NCI-H1092 treated with DMSO at 0.1 percent for 48 hours (cell line): ENCODE data around the gene DYNLT1.
"Not testable (repeated sequence)": the region's sequence is repeated elsewhere in the genome, so short reads cannot be mapped to it uniquely, and the experiment has no call there.

Experiments used
- DNase-seq: peaks from one replicate; lab custom pipeline; 2025; lab: John Stamatoyannopoulos, UW

The DYNLT1 gene

DNA sequence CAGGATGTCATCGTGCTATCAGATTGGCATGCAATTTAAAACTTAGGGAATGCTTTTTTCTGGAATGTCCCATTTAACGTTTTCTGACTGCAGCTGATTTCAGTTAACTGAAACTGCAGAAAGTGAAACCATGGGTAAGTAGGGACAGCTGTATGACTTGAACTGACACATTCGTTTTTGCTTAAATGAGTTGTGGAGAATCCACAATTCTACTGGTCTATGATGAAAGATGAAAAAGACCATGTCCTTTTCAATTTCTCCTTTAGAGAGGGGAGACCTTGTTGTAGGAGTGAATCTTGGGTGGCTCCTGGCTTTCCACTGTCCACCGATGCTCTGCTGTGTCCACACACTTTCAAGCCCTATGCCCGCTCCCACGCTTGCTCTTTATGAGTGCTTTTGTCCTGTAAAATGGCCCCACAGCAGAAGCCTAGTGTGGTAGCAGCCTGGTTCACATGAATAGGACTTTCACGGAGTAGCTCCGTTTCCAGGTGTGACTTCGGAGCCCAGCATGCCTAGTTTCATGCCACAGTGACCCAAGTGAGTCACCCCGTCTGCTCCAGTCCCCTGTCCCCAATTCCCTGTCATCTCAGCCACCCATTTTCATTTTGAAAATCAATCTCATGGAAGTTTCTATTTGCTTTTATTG lies 21.9 kb downstream of the DYNLT1 start:
- no peak for DNase-seq

DNA sequence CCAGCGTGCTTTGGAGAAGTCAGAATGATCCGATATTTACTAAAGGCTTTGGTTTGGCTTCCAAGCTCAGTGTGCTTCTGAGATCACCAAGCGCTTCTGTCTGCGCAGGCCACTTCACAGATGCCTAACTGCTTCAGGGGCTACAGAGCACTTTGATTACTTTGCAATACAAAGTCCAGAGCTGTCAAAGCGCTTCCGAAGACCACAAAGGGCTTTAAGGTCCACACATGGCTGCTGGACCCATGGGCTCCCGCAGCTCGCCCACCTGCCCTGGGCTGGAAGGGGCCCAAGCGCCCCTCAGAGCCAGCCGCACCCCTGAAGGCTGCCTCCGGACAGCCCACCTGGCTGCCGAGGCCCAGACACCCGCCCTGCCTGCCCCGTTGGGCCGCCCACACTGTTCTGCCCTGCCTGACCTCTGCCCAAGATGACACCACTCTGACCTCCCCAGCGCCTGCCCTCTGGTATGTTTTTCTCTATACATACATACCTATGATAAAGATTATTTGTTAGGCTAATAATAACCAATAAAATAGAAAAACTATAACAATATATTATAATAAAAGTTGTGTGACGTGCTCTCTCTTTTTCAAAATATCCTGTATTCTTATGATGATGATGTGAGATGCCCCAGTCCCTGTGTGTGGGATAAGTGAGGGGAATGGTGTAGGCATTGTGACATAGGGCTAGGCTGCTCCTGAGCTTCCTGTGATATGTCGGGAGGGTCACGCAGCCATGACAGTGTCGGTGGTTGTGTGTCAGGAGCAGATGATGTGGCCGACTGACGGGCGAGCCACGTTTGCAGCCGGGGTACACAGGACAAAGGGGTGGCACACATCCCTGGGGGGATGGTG lies 22.6 kb downstream of the DYNLT1 start:
- no peak for DNase-seq

DNA sequence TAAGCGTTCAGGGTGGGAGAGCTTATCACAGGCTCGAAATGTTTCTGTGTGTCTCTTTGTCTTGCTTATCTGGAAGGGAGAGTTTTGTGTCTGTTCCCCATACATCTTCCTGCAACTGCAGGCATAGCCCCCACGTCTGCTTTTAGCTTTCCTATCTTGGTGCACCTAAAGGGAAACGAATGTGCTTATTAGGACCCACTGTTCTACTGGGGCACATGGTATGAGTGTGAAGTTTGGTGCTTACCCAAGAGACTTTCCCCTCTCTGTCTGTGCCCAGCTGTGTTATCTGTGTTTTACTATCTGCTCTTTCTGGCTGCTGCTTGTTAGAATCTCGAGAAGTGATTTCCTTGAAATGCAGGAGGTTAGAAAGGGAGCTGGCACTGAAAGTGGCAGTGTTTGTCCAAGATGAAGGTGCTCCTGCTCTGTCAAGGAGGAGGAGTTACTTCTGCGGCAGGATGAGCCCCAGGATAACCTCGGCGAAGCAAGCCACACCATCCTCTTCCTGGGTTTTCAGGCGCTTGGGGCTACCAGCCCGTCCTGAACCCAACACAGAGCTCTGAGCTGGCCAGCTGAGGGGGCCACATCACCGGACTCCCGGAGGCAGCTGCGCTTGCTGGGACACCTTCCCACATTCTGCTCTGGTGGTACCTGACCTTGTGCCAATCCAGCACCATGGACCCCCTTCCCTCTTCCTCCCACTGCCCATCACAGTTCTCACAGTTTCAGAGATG lies 23.4 kb downstream of the DYNLT1 start:
- DNase-seq, result no peak

DNA sequence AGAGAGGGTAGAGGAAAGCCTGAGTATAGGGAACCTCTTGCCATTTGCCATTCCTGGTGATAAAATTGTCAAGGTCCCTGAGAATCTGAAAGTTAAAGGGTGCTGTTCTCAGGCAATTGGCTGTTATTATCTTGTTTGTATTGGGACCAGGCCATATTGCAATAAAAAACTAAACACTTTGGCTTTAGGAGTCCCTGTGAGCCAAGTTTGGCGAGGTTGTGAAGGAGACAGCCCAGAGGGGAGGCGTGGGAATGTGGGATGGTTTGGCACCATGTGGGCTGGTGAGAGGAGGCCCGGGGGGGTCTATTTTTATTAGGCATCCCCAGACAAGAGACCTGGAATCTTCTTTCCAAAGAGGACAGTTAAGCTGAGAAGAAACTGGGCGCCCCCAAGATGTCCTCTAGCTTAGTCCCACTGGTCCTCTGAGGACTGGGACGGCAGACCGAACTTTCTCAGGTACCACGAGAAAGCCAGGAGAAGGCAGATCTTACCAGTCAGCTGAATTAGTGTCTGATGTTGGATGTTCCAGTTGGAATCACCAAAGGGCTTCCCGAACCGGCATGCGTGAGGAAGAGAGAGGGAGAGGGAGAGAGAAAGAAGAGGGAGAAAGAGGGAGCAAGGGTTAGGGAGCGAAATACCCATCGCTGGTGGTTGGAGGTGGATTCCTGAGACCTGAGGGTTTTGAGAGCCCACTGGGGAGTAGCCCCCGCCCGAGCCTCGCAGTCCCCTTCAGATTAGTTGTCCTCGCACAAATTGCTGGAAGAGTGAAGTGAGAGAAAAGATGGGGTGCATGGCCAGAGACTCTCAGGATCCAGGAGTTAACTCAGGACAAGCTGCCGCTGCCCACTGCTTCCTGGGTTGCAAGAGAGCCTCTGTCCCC lies 24.4 kb downstream of the DYNLT1 start:
- DNase-seq, result no peak

DNA sequence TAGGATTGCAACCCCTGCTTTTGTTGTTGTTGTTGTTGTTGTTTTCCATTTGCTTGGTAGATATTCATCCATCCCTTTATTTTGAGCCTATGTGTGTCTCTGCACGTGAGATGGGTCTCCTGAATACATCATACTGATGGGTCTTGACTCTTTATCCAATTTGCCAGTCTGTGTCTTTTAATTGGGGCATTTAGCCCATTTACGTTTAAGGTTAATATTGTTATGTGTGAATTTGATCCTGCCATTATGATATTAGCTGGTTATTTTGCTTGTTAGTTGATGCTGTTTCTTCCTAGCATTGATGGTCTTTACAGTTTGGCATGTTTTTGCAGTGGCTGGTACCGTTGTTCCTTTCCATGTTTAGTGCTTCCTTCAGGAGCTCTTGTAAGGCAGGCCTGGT lies 26.3 kb downstream of the DYNLT1 start:
- not testable (repeated sequence) for DNase-seq

DNA sequence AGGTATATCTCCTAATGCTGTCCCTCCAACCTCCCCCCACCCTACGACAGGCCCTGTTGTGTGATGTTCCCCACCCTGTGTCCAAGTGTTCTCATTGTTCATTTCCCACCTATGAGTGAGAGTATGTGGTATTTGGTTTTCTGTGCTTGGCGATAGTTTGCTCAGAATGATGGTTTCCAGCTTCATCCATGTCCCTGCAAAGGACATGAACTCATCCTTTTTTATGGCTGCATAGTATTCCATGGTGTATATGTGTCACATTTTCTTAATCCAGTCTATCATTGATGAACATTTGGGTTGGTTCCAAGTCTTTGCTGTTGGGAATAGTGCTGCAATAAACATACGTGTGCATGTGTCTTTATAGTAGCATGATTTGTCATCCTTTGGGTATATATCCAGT lies 29.9 kb downstream of the DYNLT1 start:
- not testable (repeated sequence) for DNase-seq

DNA sequence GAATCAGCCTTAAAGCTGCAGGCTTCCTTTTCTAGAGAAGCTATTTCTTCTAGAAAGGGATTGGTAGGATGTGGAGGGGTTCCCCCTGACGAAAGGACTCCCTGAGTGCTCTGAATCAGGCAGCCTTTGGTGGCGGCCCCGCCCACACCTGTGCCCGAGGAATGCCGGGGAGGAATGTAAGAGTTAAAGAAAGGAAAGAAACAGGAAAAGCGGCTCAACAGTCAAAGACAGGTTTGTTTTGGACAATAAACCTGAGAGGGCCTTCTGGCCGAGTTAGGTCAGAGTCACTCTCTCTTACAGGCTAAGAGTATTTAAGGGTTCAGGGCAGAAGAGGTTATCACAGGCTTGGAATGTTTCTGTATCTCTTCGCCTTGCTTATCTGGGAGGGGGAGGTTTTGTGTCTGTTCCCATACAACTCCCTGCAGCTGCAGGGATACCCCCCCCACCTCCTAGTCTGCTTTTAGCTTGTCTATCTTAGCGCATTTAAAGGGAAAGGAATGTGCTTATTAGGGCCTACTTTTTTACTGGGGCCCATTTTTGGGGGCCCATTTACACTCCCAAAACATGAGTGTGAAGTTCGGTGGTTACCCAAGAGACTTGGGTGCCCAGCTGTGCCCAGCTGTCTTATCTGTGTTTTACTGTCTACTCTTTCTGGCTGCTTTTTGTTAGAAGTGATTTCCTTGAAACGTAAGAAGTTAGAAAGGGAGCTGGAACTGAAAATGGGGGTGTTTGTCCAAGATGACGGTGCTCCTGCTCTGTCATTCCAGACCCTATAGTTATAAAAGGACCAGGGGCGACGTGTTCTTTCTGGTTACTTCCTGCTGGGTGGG lies 32.8 kb downstream of the DYNLT1 start:
- DNase-seq, result no peak

DNA sequence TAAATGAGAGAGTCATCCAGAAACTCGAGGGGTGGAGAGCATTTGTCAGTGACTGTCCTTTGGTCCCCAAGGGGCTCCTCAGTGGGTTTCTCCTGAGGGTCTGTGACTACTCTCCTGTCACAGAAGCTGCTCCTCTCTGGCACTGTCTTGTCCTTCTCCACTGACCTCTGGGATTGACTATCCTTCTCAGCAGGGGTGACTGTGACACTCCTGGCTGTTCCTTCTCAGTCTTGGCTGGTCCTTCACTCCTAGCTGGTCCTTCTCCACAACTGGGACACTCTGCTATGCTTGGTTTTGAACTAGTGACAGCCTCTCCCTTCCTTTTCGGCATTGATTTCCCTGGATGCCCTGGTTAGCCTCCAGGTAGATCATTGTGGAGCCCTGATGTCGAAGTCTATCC lies 33.5 kb downstream of the DYNLT1 start:
- no peak for DNase-seq

DNA sequence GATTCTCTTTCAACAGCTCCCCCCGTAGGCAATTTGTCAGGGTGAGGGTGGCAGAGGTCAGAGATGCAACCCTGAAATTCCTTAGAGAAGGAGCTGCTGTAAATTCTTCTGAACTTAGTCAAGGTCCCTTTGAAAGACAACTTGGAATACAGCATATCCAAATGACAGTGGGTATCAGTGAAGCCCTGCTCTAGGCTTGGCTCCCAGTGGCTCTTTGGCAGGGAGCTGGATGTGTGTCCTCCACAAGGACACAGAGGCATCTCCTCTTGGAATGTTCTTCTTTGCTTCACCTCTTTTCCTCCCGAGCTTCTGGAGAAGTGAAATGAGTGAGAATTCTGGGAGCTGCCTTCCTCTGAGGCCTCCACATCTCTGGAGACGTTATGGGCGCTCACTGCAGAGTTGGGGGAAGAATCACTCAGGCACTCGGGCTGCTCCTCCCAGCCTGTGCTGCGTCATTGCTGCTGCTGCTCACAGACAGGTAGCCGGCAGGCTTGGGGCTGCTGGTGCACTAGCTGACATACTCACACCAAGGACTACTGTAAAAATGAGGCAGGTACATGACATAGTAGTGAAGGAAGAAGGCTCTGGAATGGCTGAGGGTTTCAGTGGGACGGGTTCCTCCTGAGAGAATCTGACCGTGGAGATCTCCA lies 34.1 kb downstream of the DYNLT1 start:
- no peak for DNase-seq

DNA sequence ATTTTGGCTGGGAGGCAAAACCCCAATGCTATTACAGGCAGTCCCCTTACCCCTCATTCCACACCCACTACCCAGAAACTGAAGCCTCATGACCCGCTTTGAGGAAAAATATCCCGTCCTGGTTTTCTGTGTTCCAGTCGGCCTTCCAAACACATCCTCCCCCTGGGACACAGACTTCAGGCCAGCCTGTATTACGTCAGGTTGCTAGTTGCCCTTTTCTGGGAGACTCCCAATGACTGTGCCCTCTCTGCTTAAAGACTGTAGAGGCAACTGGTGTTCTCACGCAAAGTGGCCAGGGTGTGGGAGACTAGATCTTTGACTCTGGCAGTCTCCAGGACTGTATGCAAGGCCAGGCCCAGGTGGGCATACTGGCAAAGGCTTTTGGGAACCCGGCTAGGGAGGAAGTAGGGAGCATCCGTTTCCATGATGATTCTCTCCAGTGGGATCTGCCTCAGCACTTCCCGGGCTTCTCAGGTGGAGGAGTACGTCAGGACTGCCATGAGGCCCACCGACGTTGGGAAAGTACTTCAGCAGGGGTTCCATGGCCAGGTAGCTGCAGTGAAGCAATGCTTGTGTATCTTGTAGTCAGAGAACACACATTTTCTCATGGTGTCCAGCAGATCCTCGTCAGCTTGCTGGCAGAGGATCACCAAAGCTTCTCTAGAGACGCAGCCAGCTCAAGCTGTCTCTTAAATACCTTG lies 34.9 kb downstream of the DYNLT1 start:
- DNase-seq, result no peak

DNA sequence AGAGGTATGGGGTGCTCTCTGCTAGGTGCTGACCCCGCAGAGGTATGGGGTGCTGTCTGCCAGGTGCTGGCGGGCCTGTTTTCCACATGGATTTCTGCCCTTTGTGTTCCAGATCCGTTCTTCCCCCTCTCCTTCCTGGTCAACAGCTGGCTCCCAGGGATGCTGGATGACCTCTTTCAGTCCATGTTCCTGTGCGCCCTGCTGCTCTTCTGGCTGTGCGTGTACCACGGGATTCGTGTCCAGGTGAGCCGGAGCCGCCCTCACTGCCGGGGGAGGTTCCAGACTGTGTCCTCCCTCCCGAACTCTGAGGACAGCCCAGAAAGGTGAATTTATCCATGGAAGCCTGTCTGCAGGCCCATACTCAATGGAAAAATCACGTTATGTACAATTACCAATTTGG lies 36.3 kb downstream of the DYNLT1 start:
- DNase-seq, result no peak

DNA sequence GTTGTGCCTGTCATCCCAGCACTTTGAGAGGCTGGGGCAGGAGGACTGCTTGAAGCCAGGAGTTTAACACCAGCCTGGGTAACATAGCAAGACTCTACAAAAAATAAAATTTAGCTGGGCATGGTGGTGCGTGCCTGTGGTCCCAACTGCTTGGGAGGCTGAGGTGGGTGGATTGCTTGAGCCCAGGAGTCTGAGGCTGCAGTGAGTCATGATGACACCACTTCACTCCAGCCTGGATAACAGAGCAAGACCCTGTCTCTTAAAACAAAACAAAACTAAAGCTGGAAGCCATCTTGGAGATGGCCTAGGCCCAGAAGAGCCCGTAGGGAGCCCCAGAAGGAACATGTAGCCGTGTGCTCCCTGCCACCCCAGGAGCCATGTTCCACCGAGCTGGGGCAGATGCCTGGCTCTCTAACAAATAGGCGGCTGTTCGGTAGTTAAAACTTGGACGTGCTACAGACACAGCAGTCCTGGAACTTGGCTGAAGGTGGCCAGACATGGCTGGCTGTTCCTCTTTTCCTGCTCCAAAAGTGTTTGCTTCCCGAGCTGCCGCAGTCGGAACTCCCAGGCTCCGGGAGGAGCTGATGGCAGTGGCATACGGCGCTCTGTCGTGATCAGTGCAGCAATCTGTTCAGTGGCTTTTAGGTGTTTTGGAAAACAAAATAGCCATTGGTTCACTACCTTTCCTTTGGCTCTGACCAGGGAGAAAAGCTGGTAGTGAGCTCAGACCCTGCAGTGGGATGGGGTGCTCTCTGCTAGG lies 37.0 kb downstream of the DYNLT1 start:
- DNase-seq, result no peak

DNA sequence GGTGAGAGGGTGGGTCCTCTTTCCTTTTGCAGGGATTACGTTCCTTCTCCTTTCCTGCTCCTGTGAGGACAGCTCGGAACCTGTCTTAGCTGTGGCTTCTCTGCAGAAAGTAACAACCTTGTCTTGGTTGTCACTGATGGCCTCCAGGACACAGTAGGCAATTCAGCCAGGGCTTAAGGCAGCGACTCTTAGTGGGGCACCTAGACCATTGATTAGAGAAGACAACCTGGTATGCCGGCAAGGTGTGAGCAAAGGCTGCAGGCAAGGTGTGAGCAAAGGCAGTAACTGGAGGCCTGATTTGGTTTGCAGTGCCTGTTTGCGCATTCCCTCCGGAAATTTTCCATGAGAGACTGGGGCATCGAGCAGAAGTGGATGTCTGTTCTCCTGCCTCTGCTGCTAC lies 37.6 kb downstream of the DYNLT1 start:
- no peak for DNase-seq

DNA sequence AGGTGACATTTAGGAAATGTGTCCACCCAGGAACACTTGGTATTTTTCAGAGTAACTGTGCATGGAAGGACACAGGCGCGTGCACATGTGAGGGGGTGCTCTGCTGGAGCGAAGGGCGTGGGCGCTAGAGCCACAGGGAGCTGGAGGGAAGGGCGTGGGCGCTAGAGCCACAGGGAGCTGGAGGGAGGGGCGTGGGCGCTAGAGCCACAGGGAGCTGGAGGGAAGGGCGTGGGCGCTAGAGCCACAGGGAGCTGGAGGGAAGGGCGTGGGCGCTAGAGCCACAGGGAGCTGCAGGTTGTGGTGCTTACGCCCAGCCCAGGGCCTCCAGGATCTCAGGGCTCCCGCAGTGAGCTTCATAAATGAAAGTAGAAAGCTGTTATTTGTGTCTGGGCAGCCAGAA lies 38.5 kb downstream of the DYNLT1 start:
- not testable (repeated sequence) for DNase-seq

DNA sequence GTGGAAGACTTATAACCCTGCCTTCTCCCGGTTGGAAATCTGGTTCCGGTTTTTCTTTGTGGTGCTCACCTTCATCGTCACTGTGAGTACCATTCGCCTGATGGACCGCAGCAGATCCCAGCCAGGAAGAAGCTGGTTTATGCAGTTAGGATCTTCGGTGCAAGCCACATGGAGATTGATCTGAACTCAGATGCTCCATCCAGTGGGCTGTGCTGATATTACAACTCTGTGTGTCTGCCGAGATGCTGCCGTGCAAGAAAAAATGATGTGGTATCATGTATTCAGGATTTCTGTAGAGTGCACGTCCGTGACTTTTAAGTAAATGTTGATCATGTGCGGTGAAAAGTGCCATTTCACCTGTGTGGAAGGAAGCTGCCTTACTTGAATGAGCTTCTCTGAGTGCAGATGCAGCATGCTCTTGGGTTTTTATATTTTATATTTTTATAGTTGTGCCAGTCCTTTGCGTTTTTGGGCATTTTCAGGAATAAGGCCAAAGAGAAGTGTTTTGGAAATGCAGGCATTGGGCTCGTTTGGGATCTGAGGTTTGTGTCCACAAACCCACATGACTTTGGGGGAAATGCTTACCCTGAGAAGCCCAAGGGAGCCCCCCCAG lies 39.2 kb downstream of the DYNLT1 start:
- peak; percentile 75 for DNase-seq

DNA sequence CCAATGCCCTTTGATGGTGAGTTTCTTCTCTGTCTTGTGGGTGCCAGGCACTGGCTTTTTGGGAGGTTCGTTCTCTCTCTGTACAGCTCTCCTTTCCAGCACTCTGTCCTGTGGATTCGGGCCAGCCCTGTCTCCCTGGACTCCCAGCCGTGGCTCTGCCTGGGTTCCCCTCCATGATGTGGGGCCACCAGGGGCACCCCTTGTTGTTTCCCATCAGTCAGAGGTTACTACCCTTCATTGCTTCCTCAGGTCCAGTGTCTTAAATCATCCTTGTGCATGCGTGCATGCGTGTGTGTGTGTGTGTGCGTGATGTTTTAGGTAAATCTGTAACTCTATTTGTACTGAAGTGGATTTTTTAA lies 40.5 kb downstream of the DYNLT1 start:
- no peak for DNase-seq

DNA sequence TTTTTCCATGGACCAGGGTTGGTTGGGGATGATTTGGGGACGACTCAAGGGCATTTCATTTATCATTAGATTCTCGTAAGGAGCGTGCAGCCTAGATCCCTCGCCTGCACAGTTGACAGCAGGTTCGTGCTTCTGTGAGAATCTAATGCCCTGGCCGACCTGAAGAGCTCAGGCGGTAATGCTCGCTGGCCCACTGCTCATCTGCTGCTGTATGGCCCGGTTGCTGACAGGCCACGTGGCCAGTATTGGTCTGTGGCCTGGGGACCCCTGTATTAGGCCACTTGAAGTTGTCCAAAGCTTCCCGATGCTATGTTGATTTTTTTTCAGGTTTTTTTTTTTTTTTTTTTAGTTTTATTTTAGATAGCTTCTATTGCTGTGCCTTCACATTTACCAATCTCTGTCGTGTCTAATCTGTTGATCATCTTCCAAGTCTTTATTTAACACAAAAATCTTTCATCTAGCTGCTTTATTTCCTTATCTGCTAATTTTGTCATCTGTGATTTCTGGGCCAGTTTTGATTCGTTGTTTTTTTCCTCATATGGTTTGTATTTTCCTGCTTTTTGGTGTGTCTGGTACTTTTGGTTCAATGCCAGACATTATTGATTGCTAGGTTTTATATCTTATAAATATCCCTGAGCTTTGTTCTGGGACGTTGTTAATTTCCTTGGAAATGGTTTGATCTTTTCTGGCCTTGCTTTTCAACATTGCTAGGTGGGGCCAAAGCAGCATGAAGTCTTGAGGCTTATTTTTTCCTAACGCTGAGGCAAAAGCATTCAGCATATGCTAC lies 41.1 kb downstream of the DYNLT1 start:
- DNase-seq, result no peak

DNA sequence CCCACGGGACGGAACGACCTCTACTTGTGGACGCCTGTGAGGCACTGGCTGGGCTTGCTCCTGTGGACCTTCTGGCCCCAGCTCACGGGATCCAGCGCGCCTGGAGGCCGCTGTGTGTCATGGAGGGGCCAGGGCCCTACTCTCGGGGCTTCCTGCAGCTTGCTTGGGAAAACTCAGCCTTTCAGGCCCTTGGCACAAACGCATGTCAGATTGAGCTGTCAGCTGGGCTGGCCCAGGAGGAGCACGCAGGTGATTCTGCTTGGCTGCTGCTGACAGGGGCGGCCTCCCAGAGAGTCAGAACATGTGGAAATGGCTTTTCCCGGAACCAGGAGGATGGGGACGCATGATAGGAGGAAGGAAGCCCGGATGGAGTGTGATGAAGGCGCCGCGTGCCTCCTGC lies 44.9 kb downstream of the DYNLT1 start:
- no peak for DNase-seq
